ENCODE measurements around the gene TDRD7. TPM values are rescaled to one million over a fixed set of nuclear protein-coding genes. Genes with fewer than 3 reads are reported as not detected.

TDRD7 gene
- total RNA-seq, 4 donors from 2014 or later: 10.1 to 21.4 (median 18.6) TPM

DNA sequence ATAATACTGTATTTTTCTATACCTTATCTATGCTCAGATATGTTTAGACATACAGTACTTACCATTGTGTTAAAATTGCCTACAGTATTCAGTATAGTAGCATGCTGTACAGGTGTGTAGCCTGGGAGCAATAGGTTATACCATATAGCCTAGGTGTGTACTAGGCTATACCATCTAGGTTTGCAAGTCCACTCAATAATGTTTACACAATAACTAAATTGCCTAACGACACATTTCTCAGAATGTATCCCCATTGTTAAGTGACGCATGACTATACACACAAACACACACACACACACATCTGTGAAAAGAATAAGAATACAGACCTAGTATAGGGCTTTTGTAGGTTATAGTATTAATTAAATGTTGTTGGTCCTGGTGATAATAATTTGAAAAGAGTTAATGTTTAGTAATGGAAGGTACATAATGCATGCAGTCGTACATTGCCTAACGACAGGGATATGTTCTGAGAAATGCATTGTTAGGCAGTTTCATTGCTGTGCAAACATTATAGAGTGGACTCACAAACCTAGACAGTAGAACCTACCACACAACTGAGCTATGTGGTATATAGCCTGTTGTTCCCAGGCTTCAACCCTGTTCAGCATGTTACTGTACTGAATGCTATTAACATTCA, 13.6 kb downstream of the TDRD7 start:
- WGBS, 2 donors (ENCODE audit: low coverage in 1 of 2): 90 to 94% methylated on average over 4 of the region's 4 CpGs

DNA sequence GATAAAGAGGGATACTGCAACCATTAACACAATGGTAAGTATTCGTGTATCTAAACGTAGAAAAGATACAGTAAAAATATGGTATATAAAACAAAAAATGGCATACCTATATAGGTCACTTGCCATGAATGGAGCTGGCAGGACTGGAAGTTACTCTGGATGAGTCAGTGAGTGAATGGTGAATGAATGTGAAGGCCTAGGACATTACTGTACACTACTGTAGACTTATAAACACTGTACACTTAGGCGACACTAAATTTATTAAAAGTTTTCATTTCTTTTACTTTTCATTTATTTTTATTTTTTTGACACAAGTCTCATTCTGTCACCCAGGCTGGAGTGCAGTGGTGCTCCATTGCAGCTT, 14.1 kb downstream of the TDRD7 start:
- no peaks in the 10 kb centered on the region for H3K27me3 ChIP-seq
- ATAC-seq: no peak

More for the DNA sequence above, 13.6 kb downstream of the TDRD7 start:
- no peaks in the 10 kb centered on the region for H3K4me1 ChIP-seq
- ATAC-seq: no peak
- no peak overlapping the region for H3K4me3 ChIP-seq
- peaks cover 0 to 7% (median 0%) of the 10 kb centered on the region in 3 donors for H3K9me3 ChIP-seq
- H3K27ac ChIP-seq: no peak overlapping the region
- H3K36me3 ChIP-seq: peaks cover 0 to 24% of the 10 kb centered on the region in 2 donors
- H3K27me3 ChIP-seq: no peaks in the 10 kb centered on the region
- TF ChIP-seq EP300 (IDR thresholded peaks at IDR 0.05): no peak
- no peak for TF ChIP-seq POLR2AphosphoS5 (IDR thresholded peaks at IDR 0.05)
- no peak for TF ChIP-seq POLR2A (IDR thresholded peaks at IDR 0.05)
- TF ChIP-seq, protein P1, sequence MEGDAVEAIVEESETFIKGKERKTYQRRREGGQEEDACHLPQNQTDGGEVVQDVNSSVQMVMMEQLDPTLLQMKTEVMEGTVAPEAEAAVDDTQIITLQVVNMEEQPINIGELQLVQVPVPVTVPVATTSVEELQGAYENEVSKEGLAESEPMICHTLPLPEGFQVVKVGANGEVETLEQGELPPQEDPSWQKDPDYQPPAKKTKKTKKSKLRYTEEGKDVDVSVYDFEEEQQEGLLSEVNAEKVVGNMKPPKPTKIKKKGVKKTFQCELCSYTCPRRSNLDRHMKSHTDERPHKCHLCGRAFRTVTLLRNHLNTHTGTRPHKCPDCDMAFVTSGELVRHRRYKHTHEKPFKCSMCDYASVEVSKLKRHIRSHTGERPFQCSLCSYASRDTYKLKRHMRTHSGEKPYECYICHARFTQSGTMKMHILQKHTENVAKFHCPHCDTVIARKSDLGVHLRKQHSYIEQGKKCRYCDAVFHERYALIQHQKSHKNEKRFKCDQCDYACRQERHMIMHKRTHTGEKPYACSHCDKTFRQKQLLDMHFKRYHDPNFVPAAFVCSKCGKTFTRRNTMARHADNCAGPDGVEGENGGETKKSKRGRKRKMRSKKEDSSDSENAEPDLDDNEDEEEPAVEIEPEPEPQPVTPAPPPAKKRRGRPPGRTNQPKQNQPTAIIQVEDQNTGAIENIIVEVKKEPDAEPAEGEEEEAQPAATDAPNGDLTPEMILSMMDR (IDR thresholded peaks at IDR 0.05): no peak

DNA sequence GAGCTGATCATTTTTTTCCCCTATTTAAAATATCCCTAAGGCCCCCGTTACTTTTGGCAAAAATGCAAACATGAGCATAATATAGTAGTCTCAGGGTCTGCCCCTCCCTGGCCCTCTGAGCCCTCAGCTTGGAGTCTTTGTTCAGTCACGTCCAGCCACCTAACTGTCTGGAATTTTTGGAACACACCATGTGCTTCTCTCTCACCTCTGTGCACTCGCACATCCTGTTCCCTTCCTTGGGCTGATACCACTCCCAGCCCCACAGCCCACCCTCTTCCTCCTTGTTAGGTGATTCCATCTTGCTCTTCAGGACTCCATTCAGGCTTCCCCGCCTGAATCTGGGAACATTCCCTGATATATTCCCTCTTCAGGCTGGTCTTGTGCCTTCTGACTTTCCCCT, 16.0 kb downstream of the TDRD7 start:
- WGBS, 2 donors (ENCODE audit: low coverage in 1 of 2): 75 to 92% methylated on average over 3 to 4 of the region's 4 CpGs
- H3K27ac ChIP-seq: no peak overlapping the region
- no peaks in the 10 kb centered on the region for H3K4me1 ChIP-seq
- H3K4me3 ChIP-seq: no peak overlapping the region
- no peak for ATAC-seq
- peaks cover 0 to 6% (median 0%) of the 10 kb centered on the region in 3 donors for H3K9me3 ChIP-seq
- no peaks in the 10 kb centered on the region for H3K27me3 ChIP-seq
- H3K36me3 ChIP-seq: peaks cover 0 to 48% of the 10 kb centered on the region in 2 donors
- no peak for TF ChIP-seq POLR2A (IDR thresholded peaks at IDR 0.05)
- TF ChIP-seq, protein P1 (IDR thresholded peaks at IDR 0.05): no peak
- no peak for TF ChIP-seq POLR2AphosphoS5 (IDR thresholded peaks at IDR 0.05)
- TF ChIP-seq EP300 (IDR thresholded peaks at IDR 0.05): no peak

More for the DNA sequence above, 14.1 kb downstream of the TDRD7 start:
- H3K27ac ChIP-seq: no peak overlapping the region
- no peak for TF ChIP-seq POLR2AphosphoS5 (IDR thresholded peaks at IDR 0.05)
- no peak for TF ChIP-seq POLR2A (IDR thresholded peaks at IDR 0.05)
- TF ChIP-seq, protein P1 (IDR thresholded peaks at IDR 0.05): no peak
- TF ChIP-seq EP300 (IDR thresholded peaks at IDR 0.05): no peak
- H3K4me1 ChIP-seq: no peaks in the 10 kb centered on the region
- H3K4me3 ChIP-seq: no peak overlapping the region
- H3K9me3 ChIP-seq: peaks cover 0 to 7% (median 0%) of the 10 kb centered on the region in 3 donors
- WGBS, 2 donors (ENCODE audit: low coverage in 1 of 2): 85 to 90% methylated on average over 3 of the region's 3 CpGs
- peaks cover 0 to 29% of the 10 kb centered on the region in 2 donors for H3K36me3 ChIP-seq

- no peaks in the 10 kb centered on the region for H3K9me3 ChIP-seq
- H3K4me3 ChIP-seq: no peak overlapping the region
- H3K27ac ChIP-seq: no peak overlapping the region
- peaks cover 0 to 72% of the 10 kb centered on the region in 2 donors for H3K36me3 ChIP-seq
- no peaks in the 10 kb centered on the region for H3K27me3 ChIP-seq
- no peaks in the 10 kb centered on the region for H3K4me1 ChIP-seq
- no peak for ATAC-seq
- TF ChIP-seq POLR2A (IDR thresholded peaks at IDR 0.05) (no peak), EP300 (IDR thresholded peaks at IDR 0.05) (no peak), POLR2AphosphoS5 (IDR thresholded peaks at IDR 0.05) (no peak)
- TF ChIP-seq, protein P1 (IDR thresholded peaks at IDR 0.05): no peak
- WGBS, 2 donors (ENCODE audit: low coverage in 1 of 2): 89 to 95% methylated on average over 7 of the region's 7 CpGs
Observed at GRCh38 chr9:97430316-97431043, 18.6 kb downstream of the TDRD7 start.
